NCI-H1694 treated with DMSO at 0.1 percent for 48 hours (cell line): Measurements from ENCODE around the gene NOP58.
"Not testable (repeated sequence)": the region's sequence is repeated elsewhere in the genome, so short reads cannot be mapped to it uniquely, and the experiment has no call there.

ENCODE experiments used
- DNase-seq: peaks from one replicate; lab custom pipeline; 2025; lab: John Stamatoyannopoulos, UW

Gene NOP58

GRCh38 chr2:202307690-202308089 is 42.1 kb downstream of the NOP58 start:
- no peak for DNase-seq

DNA sequence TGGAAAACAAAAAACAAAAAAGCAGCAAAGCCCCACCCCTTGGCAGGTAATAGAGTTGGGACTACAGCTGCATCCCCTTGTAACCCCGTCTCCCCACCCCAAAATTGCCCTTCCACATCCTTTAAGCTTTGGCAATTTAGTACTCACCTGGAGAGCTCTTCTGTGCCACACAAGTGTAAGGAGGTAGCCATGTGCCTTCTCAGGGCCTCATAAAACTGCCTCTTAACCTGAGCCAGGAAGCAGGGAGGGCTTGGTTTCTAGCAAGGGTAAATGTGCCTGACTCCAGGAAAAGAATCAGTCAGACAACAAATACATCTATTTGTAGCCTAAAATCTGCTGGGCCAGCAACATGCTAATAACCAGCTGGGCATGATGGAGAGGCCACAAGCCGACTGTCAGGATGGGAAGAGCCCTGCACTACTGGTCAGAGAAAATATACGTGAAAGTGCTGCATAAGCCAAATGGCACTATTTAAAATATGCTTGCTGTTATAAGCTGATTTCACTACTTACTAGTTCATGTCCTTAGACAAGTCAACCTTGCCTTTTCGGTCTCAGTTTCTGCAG is 46.3 kb downstream of the NOP58 start:
- no peak for DNase-seq

DNA sequence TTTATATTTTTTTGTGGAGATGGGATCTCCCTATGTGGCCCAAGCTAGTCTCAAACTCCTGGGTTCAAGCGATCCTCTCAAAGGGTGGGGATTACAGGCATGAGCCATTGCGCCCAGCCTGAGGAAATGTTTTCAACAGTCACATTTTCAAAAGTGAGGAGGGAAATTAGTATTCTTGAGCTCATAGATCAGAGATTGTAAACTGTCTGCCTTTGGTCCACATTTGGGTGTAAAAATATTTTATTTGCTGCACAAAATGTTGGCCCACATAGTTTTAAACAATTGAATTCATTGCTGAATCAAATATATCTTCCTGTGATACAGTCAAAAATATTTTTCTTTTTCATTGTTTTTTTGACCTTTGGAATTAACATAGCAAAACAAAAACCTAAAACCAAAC is 48.6 kb downstream of the NOP58 start:
- no peak for DNase-seq

DNA sequence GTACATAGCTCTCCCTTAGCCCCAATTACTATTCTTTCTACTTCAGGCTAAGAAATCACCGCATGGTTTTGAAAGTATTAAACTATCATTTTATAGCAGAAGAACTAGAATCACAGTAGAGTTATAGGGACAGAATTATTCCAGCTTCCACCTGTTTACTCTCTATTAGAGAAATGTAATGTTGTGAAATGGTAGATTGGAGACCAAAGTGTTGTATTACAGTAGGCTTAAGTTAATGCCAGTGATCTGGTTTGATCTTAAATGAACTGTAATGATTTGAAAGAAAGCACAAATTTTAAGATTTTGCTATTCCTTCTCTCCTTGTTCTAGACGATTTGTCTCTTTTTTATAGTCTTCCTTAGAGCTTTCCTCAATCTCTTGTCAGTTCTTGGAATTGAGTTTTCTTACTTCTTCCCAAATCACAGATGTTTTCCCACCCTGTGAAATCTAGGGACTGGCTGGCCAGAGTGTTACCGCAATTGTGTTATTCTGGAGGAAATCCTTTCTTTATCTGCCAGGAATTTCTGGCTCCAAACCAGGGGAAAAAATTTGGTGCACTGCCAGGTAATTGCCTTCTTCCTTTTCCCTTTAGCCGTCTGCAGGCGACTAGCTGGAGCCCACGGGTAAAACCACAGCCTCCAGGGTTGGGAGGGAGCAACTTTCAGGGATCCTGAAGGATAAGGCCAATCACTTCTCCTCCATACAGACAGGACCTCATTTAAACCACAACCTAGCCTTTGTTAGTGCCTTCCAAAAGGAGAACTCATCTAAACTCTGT is 51.7 kb downstream of the NOP58 start:
- DNase-seq = no peak

GRCh38 chr2:202320362-202320761 is 54.8 kb downstream of the NOP58 start:
- DNase-seq = not testable (repeated sequence)

DNA sequence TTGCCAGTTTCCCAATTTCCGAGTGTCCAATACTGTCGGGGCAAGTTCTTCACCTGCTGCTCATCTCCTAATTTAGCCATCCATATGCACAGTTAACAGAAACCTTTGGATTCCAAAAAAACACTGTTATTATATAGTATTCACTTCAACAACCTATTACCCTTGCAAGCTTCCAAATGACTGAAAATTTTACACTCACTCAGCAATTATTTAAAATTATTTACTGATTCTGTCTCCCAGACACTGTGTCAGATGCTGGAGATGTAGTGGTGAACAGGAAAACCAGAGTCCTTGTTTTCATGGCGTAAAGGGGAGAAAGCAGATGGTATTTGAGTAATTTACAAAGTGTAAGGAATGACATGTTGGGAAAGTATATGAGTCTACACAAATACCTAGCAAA is 56.9 kb downstream of the NOP58 start:
- no peak for DNase-seq

DNA sequence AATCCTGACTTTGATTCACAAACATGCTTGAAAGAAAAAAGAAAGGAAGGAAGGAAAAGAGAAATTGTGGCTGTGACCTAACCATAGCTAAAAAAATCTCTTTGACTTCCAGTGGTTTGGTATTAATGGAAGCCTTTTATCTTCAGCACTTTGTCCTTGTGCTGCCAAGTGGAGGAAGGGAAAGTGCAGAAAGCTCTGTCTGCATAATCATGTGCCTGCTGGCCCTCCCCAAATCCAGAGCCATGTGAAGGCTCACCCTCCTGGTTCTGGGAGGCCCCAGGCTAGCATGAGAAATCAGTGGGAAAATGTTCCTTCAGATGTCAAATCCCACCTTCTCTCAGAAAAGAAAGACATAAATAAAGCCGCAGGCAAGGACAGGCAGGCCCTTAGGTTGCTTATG is 62.3 kb downstream of the NOP58 start:
- no peak for DNase-seq

GRCh38 chr2:202335791-202336467 is 70.4 kb downstream of the NOP58 start:
- DNase-seq = no peak

- no peak for DNase-seq
These were observed 71.6 kb downstream of the NOP58 start for GRCh38 chr2:202337151-202337550.

- DNase-seq = no peak
These were observed 72.3 kb downstream of the NOP58 start for GRCh38 chr2:202337706-202338346.

DNA sequence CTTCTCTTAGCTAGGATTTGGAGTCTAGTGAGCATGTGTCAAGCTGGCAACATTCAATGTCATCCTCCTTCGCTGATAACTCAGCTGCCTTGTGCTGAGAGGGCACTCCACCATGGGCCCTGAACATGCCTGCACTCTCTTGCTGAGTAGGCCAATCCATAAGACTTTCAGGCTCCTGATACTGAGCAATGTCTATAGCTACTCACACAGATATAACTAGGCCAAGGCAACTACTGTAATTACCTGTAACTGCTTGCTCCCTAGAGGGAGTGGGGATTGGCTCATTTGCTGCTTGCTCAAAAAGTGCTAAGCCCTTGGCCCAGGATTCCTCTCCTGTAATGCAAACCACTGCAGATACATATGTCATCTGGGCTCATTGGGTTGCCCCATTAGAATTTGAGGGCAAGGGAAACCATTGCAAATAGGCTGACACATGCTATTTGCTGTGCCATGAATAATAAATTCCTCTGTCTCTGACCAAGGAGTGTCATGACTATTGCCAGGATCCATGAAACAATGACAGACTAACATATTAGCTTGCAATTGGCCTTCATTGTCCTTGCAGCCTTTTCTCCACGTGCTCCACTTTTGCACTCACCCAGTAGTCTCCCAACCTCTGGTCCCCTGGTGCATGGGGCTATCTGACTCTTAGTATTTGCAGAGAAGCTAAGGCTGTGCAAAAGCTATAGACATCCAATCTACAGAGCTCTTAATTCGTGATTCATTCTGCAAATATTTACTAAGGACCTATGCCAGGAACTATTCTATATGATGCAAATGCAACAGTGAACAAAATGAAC is 73.7 kb downstream of the NOP58 start:
- DNase-seq = no peak

GRCh38 chr2:202344178-202344577 is 78.6 kb downstream of the NOP58 start:
- no peak for DNase-seq

GRCh38 chr2:202346180-202346579 is 80.6 kb downstream of the NOP58 start:
- no peak for DNase-seq
